SU-DHL-6 (cell line): ENCODE data around the gene MYO15A.
A peak's percentile ranks its signal among the peaks of the same experiment; 100 is the strongest.

ENCODE experiments used
- H2AFZ ChIP-seq: fragments of 200-600 bp; sonication (generic); 2 replicates; pipeline ENCODE4 v1.6.1; 2014; ENCODE audit warnings: low read depth, mild to moderate bottlenecking, moderate library complexity, mixed read lengths, antibody characterized with exemption, low read length; ENCODE audit not compliant: severe bottlenecking
- H3F3A ChIP-seq: fragments of 200-600 bp; shearing (Covaris generic); 2 replicates; pipeline ENCODE4 v1.6.0; 2016; ENCODE audit warnings: antibody characterized with exemption, mild to moderate bottlenecking; ENCODE audit not compliant: insufficient read depth
- H3K27ac ChIP-seq: fragments of 200-600 bp; sonication (generic); 2 replicates; pipeline ENCODE4 v1.5.1; 2016; ENCODE audit warnings: low read depth, mild to moderate bottlenecking, low read length, moderate library complexity, mixed read lengths
- H3K27me3 ChIP-seq: fragments of 200-600 bp; sonication (generic), shearing (Covaris generic); 2 replicates; pipeline ENCODE4 v1.6.0; 2014; ENCODE audit warnings: mild to moderate bottlenecking, low read length
- H3K36me3 ChIP-seq: fragments of 200-600 bp; sonication (generic); 2 replicates; pipeline ENCODE4 v1.6.1; 2014; ENCODE audit warnings: mild to moderate bottlenecking, low read length, mixed read lengths
- H3K4me2 ChIP-seq: fragments of 300-600, 200-600 bp; shearing (Covaris generic), sonication (generic); 2 replicates; pipeline ENCODE4 v1.6.0; 2014; ENCODE audit warnings: low read length, low read depth, mild to moderate bottlenecking; ENCODE audit not compliant: poor library complexity, severe bottlenecking
- H3K4me3 ChIP-seq: fragments of 200-600 bp; sonication (generic); 2 replicates; pipeline ENCODE4 v1.5.1; 2014; ENCODE audit warnings: antibody characterized with exemption, low read length, mild to moderate bottlenecking, mixed read lengths; ENCODE audit not compliant: insufficient read depth, poor library complexity, severe bottlenecking
- H3K79me2 ChIP-seq: fragments of 200-600 bp; sonication (generic); 2 replicates; pipeline ENCODE4 v1.6.1; 2014; ENCODE audit warnings: mild to moderate bottlenecking, low read length, moderate library complexity; ENCODE audit not compliant: insufficient read depth
- H3K9ac ChIP-seq: fragments of 200-600 bp; sonication (generic); 2 replicates; pipeline ENCODE4 v1.7.0; 2014; ENCODE audit warnings: mild to moderate bottlenecking, low read length
- H3K9me2 ChIP-seq: fragments of 200-600 bp; sonication (generic); replicated peaks from 2 replicates; pipeline ENCODE4 v1.6.1; 2014; ENCODE audit warnings: low read length; ENCODE audit not compliant: insufficient read depth
- H3K9me3 ChIP-seq: fragments of 200-600 bp; sonication (generic); 2 replicates; pipeline ENCODE4 v1.6.1; 2014; ENCODE audit warnings: low read length, mixed read lengths; ENCODE audit not compliant: insufficient read depth
- H4K20me1 ChIP-seq: fragments of 200-600 bp; sonication (generic); 2 replicates; pipeline ENCODE4 v1.6.1; 2014; ENCODE audit warnings: low read depth, mild to moderate bottlenecking, antibody characterized with exemption, low read length, moderate library complexity, mixed read lengths
- EZH2phosphoT487 ChIP-seq: fragments of 200-600 bp; sonication (generic), shearing (Covaris generic); conservative IDR thresholded peaks from 2 replicates; pipeline ENCODE4 v1.6.1; 2018; ENCODE audit warnings: mild to moderate bottlenecking, antibody characterized with exemption, low read length, moderate library complexity, mixed read lengths
- TF ChIP-seq, protein P1 (sequence below): fragments of 200-600 bp; sonication (generic); IDR thresholded peaks from one replicate; pipeline ENCODE4 v1.5.1; 2017; ENCODE audit warnings: antibody characterized with exemption, mild to moderate bottlenecking, low read length, moderate library complexity; ENCODE audit not compliant: insufficient read depth, poor library complexity, severe bottlenecking

Gene MYO15A

DNA sequence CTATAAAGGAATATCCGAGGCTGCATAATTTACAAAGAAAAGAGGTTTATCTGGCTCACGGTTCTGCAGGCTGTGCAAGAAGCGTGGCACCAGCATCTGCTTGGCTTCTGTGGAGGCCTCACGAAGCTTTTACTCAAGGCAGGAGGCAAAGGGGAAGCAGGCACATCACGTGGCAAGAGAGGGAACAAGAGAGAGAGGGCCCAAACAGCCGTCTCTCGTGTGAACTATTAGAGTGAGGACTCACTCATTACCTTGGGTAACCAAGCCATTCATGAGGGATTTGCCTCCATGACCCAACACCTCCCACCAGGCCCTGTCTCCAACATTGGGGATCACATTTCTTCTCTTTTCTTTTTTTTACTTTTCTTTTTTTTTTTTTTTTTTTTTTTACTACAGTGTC lies 67.6 kb downstream of the MYO15A start:
- Histone ChIP-seq H3K27me3 (no peaks in the 10 kb centered on the region), H3K4me3 (no peak overlapping the region), H3K36me3 (no peaks in the 10 kb centered on the region), H3K9me2 (no peaks in the 10 kb centered on the region), H4K20me1 (no peaks in the 10 kb centered on the region), H3K4me2 (no peak overlapping the region), H3F3A (no peaks in the 10 kb centered on the region), H3K79me2 (no peaks in the 10 kb centered on the region), H2AFZ (peak overlapping the region; percentile 10), H3K9me3 (no peaks in the 10 kb centered on the region), H3K9ac (no peak overlapping the region), H3K27ac (no peak overlapping the region)
- TF ChIP-seq EZH2phosphoT487: no peak
- TF ChIP-seq, protein P1, sequence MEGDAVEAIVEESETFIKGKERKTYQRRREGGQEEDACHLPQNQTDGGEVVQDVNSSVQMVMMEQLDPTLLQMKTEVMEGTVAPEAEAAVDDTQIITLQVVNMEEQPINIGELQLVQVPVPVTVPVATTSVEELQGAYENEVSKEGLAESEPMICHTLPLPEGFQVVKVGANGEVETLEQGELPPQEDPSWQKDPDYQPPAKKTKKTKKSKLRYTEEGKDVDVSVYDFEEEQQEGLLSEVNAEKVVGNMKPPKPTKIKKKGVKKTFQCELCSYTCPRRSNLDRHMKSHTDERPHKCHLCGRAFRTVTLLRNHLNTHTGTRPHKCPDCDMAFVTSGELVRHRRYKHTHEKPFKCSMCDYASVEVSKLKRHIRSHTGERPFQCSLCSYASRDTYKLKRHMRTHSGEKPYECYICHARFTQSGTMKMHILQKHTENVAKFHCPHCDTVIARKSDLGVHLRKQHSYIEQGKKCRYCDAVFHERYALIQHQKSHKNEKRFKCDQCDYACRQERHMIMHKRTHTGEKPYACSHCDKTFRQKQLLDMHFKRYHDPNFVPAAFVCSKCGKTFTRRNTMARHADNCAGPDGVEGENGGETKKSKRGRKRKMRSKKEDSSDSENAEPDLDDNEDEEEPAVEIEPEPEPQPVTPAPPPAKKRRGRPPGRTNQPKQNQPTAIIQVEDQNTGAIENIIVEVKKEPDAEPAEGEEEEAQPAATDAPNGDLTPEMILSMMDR: no peak

DNA sequence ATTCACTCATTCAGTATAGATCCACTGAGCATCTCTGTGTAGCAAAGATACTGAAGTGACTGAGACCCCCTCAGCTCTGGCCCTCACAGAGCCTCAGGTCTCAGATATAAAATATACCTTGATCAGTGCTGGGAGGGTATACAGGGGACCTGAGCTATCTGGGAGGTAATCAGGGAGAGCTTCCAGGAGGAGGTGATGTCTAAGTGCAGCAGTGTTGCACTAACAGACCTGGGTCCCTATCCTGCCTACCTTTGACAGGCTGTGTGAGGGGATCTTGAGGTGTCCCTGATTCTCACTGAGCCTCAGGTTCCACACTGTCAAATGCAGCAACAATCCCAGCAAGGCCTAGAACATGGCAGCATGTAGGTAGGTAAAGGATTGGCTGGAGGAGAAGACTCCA lies 68.6 kb downstream of the MYO15A start:
- no peak for TF ChIP-seq EZH2phosphoT487
- TF ChIP-seq, protein P1: no peak
- H3K9me3 ChIP-seq: no peaks in the 10 kb centered on the region
- no peaks in the 10 kb centered on the region for H3K79me2 ChIP-seq
- H3K27me3 ChIP-seq: no peaks in the 10 kb centered on the region
- no peak overlapping the region for H2AFZ ChIP-seq
- no peak overlapping the region for H3K4me2 ChIP-seq
- H3F3A ChIP-seq: no peaks in the 10 kb centered on the region
- no peak overlapping the region for H3K4me3 ChIP-seq
- H4K20me1 ChIP-seq: no peaks in the 10 kb centered on the region
- H3K9ac ChIP-seq: no peak overlapping the region
- no peaks in the 10 kb centered on the region for H3K36me3 ChIP-seq
- H3K9me2 ChIP-seq: no peaks in the 10 kb centered on the region
- no peak overlapping the region for H3K27ac ChIP-seq

DNA sequence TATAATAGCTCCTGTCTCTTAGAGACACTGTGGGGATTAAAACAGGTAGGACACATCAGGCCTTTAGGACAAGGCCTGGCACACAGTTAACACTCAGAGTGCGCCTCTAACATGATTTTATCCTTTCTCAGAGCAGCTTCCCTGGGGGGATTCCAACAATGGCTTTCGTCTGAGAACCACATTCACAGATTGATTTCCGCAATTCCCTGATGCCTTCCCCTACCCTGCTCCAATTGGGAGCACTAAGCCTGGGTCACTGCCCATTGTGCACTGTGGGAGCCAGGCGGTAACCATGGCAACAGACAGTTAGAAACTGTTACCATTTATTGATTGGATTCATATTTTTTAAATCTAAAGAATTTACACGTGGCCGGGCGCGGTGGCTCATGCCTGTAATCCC lies 69.2 kb downstream of the MYO15A start:
- no peaks in the 10 kb centered on the region for H3F3A ChIP-seq
- H3K27ac ChIP-seq: no peak overlapping the region
- H3K27me3 ChIP-seq: no peaks in the 10 kb centered on the region

More for the DNA sequence above, 69.2 kb downstream of the MYO15A start:
- no peak overlapping the region for H2AFZ ChIP-seq
- no peak overlapping the region for H3K4me3 ChIP-seq
- H4K20me1 ChIP-seq: no peaks in the 10 kb centered on the region
- H3K9me3 ChIP-seq: no peaks in the 10 kb centered on the region
- H3K9me2 ChIP-seq: no peaks in the 10 kb centered on the region
- H3K79me2 ChIP-seq: no peaks in the 10 kb centered on the region
- no peaks in the 10 kb centered on the region for H3K36me3 ChIP-seq
- TF ChIP-seq, protein P1: no peak
- TF ChIP-seq EZH2phosphoT487: no peak
- no peak overlapping the region for H3K4me2 ChIP-seq
- no peak overlapping the region for H3K9ac ChIP-seq
